K562 (cell line): ENCODE results near the gene THOP1. TPM values are rescaled to one million over a fixed set of nuclear protein-coding genes. Genes with fewer than 3 reads are reported as not detected.

ENCODE experiments used
- CEBPZ ChIP-seq: fragments of 150-350 bp; IDR thresholded peaks from 2 replicates; pipeline ENCODE4 v1.6.1; 2014; ENCODE audit warnings: low read depth, mild to moderate bottlenecking, low read length, borderline replicate concordance
- NEUROD1 ChIP-seq: fragments of 150-350 bp; IDR thresholded peaks from 2 replicates; pipeline ENCODE4 v1.6.1; 2014; ENCODE audit warnings: borderline replicate concordance, low read length, low read depth; ENCODE audit not compliant: partially characterized antibody
- RBBP5 ChIP-seq: fragments of 200-600 bp; sonication (generic); IDR thresholded peaks from 2 replicates; pipeline ENCODE4 v1.6.1; 2012; ENCODE audit warnings: borderline replicate concordance, mild to moderate bottlenecking, low read length, control low read depth, inconsistent platforms; ENCODE audit not compliant: insufficient read depth, poor library complexity, severe bottlenecking
- RREB1 ChIP-seq: fragments of 250-450 bp; sonication (Bioruptor Pico); IDR thresholded peaks from 2 replicates; pipeline ENCODE4 v1.4.0; 2020
- SAFB ChIP-seq: fragments of 200-400 bp; formaldehyde crosslinking; IDR thresholded peaks from 2 replicates; pipeline ENCODE4 v1.6.1; 2017; ENCODE audit warnings: low read depth, low read length, borderline replicate concordance
- polyA plus RNA-seq, 8 experiments: library from polyadenylated mRNA; depleted of rRNA in 4 of 8; stranded (reverse) in 5 of 8; unstranded in 3 of 8; fragments of >200 nt; fragmentation: Nextera tagmentation in 2 of 8; fragmentation: Illumina TruSeq in 1 of 8; extraction: Ambion mirVana in 2 of 8; extraction: Trizol in 1 of 8; gene quantifications; 2 replicates each; pipeline versions ENCODE4 v1.2.1 to v1.2.3, GENCODE V29; 2011 to 2014; ENCODE audit warnings: inconsistent platforms in 1 of 8, missing spikeins in 1 of 8
- total RNA-seq, 7 experiments: library from RNA; depleted of rRNA in 6 of 7; stranded (reverse); fragments of >200 nt in 6 of 7; fragmentation: Illumina TruSeq in 2 of 7; extraction: Trizol in 2 of 7; gene quantifications; 2 replicates each; pipeline versions ENCODE4 v1.2.1 to v1.2.3, GENCODE V29; 2011 to 2021; ENCODE audit warnings: low replicate concordance in 1 of 7
- TF ChIP-seq, protein P1 (sequence below), 2 experiments: IDR thresholded peaks in 1 of 2; conservative IDR thresholded peaks in 1 of 2; 2 replicates each; pipeline ENCODE4 v1.6.1; 2016; ENCODE audit warnings: low read depth in 2 of 2, mild to moderate bottlenecking in 1 of 2, missing compliant biosample characterization in 1 of 2, missing genetic modification characterization in 1 of 2, moderate library complexity in 1 of 2
- TF ChIP-seq, protein P2 (sequence below): sonication (generic); formaldehyde crosslinking; IDR thresholded peaks from 2 replicates; pipeline ENCODE4 v1.8.1; 2023; ENCODE audit warnings: missing genetic modification reagents, mild to moderate bottlenecking, borderline replicate concordance

The THOP1 gene
- total and polyA plus RNA-seq, 9 of the 15 experiments (the other 6 are each of a cell fraction or from before 2014, with no cell fraction given), result 1.3 to 255 (median 96.1) TPM

DNA sequence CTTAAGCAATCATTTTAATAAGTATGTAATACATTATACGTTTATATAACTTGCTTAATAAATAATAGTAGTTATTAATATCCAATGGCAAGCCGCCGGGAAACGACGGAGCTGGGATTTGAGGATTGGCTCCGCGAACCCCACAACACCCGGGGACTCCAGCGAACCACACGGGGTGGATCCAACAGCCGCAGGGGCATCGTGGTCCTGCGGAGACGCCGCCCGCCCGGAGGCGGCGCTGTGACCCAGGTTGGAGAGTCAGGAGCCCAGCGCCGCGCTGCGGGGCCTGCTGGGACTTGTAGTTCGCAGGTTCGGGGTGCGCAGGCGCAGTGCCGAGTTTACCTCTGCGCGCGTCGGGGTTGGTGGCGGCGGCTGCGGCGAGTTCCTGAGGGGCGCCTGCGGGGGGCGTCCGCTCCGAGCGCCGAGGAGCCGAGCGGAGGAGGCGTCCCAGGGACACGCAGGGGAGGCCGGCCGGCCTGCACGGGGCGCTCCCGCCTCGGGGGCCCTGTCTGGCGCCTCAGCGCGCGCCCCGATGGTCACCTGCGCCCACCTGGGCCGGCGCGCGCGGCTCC lies 34.3 kb downstream of the THOP1 start, which contains the start of gene ZNF554 (continued):
- TF ChIP-seq RREB1 (CRISPR knock-in tag), result no peak; the same call in 1 of the 2 replicates
- TF ChIP-seq, protein P1, sequence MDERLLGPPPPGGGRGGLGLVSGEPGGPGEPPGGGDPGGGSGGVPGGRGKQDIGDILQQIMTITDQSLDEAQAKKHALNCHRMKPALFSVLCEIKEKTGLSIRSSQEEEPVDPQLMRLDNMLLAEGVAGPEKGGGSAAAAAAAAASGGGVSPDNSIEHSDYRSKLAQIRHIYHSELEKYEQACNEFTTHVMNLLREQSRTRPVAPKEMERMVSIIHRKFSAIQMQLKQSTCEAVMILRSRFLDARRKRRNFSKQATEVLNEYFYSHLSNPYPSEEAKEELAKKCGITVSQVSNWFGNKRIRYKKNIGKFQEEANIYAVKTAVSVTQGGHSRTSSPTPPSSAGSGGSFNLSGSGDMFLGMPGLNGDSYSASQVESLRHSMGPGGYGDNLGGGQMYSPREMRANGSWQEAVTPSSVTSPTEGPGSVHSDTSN (CRISPR knock-in tag; IDR thresholded peaks at IDR 0.05; ENCODE audit: low read depth), result no peak
- TF ChIP-seq, protein P1 (tag; conservative IDR thresholded peaks at IDR 0.05; ENCODE audit: low read depth), result no peak
- TF ChIP-seq RBBP5, result peak; percentile 54
- TF ChIP-seq, protein P2, sequence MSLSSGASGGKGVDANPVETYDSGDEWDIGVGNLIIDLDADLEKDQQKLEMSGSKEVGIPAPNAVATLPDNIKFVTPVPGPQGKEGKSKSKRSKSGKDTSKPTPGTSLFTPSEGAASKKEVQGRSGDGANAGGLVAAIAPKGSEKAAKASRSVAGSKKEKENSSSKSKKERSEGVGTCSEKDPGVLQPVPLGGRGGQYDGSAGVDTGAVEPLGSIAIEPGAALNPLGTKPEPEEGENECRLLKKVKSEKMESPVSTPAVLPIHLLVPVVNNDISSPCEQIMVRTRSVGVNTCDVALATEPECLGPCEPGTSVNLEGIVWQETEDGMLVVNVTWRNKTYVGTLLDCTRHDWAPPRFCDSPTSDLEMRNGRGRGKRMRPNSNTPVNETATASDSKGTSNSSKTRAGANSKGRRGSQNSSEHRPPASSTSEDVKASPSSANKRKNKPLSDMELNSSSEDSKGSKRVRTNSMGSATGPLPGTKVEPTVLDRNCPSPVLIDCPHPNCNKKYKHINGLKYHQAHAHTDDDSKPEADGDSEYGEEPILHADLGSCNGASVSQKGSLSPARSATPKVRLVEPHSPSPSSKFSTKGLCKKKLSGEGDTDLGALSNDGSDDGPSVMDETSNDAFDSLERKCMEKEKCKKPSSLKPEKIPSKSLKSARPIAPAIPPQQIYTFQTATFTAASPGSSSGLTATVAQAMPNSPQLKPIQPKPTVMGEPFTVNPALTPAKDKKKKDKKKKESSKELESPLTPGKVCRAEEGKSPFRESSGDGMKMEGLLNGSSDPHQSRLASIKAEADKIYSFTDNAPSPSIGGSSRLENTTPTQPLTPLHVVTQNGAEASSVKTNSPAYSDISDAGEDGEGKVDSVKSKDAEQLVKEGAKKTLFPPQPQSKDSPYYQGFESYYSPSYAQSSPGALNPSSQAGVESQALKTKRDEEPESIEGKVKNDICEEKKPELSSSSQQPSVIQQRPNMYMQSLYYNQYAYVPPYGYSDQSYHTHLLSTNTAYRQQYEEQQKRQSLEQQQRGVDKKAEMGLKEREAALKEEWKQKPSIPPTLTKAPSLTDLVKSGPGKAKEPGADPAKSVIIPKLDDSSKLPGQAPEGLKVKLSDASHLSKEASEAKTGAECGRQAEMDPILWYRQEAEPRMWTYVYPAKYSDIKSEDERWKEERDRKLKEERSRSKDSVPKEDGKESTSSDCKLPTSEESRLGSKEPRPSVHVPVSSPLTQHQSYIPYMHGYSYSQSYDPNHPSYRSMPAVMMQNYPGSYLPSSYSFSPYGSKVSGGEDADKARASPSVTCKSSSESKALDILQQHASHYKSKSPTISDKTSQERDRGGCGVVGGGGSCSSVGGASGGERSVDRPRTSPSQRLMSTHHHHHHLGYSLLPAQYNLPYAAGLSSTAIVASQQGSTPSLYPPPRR (CRISPR knock-in tag), result no peak; the same call in 1 of the 2 replicates
- TF ChIP-seq CEBPZ, result no peak
- TF ChIP-seq NEUROD1, result no peak
- TF ChIP-seq SAFB, result peak; percentile 82
